Measurements from ENCODE around the gene CABP2. TPM values are rescaled to one million over a fixed set of nuclear protein-coding genes. Genes with fewer than 3 reads are reported as not detected.
"Not testable (repeated sequence)": the region's sequence is repeated elsewhere in the genome, so short reads cannot be mapped to it uniquely, and the experiment has no call there.

The CABP2 gene
- total RNA-seq, 1 donor from 2014 or later: not detected

DNA sequence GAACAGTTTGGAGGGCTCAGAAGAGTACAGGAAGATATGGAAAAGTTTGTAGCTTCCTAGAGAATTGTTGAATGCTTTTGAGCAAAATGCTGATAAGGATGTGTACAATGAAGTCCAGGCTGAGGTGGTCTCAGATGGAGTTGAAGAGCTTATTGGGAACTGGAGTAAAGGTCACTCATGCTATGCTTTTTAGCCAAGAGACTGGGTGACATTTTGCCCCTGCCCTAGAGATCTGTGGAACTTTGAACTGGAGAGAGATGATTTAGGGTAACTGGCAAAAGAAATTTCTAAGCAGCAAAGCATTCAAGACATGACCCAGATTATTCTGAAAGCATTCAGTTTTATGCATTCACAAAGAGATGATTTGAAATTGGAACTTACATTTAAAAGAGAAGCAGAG is 27.9 kb upstream of the CABP2 start:
- H3K27me3 ChIP-seq (ENCODE audit: low read depth): no peaks in the 10 kb centered on the region
- intact Hi-C loops (cut with micrococcal nuclease): no loop called here
- H3K4me1 ChIP-seq: no peaks in the 10 kb centered on the region
- H3K9me3 ChIP-seq (replicated peaks): no peaks in the 10 kb centered on the region
- H3K27ac ChIP-seq (replicated peaks): no peak overlapping the region
- TF ChIP-seq, protein P1, sequence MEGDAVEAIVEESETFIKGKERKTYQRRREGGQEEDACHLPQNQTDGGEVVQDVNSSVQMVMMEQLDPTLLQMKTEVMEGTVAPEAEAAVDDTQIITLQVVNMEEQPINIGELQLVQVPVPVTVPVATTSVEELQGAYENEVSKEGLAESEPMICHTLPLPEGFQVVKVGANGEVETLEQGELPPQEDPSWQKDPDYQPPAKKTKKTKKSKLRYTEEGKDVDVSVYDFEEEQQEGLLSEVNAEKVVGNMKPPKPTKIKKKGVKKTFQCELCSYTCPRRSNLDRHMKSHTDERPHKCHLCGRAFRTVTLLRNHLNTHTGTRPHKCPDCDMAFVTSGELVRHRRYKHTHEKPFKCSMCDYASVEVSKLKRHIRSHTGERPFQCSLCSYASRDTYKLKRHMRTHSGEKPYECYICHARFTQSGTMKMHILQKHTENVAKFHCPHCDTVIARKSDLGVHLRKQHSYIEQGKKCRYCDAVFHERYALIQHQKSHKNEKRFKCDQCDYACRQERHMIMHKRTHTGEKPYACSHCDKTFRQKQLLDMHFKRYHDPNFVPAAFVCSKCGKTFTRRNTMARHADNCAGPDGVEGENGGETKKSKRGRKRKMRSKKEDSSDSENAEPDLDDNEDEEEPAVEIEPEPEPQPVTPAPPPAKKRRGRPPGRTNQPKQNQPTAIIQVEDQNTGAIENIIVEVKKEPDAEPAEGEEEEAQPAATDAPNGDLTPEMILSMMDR (IDR thresholded peaks at IDR 0.05; ENCODE audit: borderline replicate concordance): no peak
- no peak overlapping the region for H3K4me3 ChIP-seq
- no peak for DNase-seq
- H3K36me3 ChIP-seq: no peaks in the 10 kb centered on the region

DNA sequence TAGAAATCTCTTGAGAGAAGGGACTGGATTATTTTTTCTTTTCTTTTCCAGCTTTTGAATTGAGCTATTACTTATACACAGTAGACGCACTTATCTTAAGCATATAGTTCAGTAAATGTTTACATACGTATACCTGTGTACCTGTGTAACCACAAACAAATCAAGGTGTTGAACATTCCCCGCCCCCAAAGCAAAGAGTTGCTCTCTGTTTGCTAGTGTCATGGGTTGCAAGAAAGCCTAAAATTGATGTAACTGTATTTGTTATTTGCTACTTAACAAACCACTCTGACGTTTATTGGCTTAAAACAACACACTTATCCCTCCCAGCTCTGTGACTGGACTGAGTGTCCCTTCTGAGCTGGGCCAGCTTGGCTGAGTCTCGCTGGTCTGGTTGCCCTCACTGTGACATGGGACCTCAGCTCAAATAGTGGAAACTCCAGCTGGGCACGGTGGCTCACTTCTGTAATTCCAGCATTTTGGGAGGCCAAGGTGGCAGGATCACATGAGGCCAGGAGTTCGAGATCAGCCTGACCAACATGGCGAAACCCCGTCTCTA is 25.4 kb upstream of the CABP2 start:
- Histone ChIP-seq H3K36me3 (no peaks in the 10 kb centered on the region), H3K27me3 (ENCODE audit: low read depth) (no peaks in the 10 kb centered on the region), H3K9me3 (replicated peaks) (no peaks in the 10 kb centered on the region), H3K27ac (replicated peaks) (no peak overlapping the region), H3K4me3 (no peak overlapping the region), H3K4me1 (peaks cover 17% of the 10 kb centered on the region)
- DNase-seq: no peak
- intact Hi-C loops (cut with micrococcal nuclease): no loop called here
- TF ChIP-seq, protein P1 (IDR thresholded peaks at IDR 0.05; ENCODE audit: borderline replicate concordance): no peak

DNA sequence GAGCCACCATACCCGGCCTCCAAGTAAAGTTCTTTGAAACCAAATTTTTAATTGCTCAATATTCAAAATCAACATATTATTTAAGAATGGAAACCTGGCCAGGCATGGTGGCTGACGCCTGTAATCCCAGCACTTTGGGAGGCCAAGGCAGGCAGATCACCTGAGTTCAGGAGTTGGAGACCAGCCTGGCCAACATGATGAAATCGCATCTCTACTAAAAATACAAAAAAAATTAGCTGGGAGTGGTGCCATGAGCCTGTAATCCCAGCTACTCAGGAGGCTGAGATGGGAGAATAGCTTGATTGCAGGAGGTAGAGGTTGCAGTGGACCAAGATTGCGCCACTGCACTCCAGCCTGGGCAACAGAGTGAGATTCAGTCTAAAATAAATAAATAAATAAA is 24.9 kb upstream of the CABP2 start:
- H3K36me3 ChIP-seq; DNase-seq; H3K27ac ChIP-seq (replicated peaks); H3K27me3 ChIP-seq (ENCODE audit: low read depth); H3K4me3 ChIP-seq; intact Hi-C loops (cut with micrococcal nuclease); H3K9me3 ChIP-seq (replicated peaks): not testable (repeated sequence)
- peaks cover 17% of the 10 kb centered on the region for H3K4me1 ChIP-seq

DNA sequence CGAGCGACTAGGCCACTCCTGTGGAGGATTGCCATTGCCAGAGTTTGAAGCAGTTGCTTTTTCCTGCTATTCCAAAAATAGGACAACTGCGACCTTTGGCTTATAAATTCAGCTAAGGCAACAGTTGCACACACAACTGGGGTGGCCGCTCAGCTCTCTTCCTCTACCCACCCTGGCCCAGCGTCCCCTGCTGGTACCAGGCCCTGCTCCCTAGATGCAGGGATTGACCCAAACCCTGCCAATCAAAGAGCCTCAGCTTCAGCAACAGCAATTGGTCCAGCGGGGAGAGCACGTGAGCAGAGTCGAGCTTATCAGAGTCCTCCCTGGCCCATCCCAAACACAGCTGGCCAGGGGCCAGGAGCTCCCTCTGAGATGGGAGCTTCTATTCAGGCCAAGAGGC is 22.0 kb upstream of the CABP2 start:
- Histone ChIP-seq H3K4me1 (peaks cover 17% of the 10 kb centered on the region), H3K27ac (replicated peaks) (peak overlapping the region; percentile 76), H3K4me3 (no peak overlapping the region), H3K27me3 (ENCODE audit: low read depth) (no peaks in the 10 kb centered on the region), H3K36me3 (no peaks in the 10 kb centered on the region), H3K9me3 (replicated peaks) (no peaks in the 10 kb centered on the region)
- peak; percentile 56 for DNase-seq
- intact Hi-C loops (cut with micrococcal nuclease): no loop called here
- TF ChIP-seq, protein P1 (IDR thresholded peaks at IDR 0.05; ENCODE audit: borderline replicate concordance): peak; percentile 46

DNA sequence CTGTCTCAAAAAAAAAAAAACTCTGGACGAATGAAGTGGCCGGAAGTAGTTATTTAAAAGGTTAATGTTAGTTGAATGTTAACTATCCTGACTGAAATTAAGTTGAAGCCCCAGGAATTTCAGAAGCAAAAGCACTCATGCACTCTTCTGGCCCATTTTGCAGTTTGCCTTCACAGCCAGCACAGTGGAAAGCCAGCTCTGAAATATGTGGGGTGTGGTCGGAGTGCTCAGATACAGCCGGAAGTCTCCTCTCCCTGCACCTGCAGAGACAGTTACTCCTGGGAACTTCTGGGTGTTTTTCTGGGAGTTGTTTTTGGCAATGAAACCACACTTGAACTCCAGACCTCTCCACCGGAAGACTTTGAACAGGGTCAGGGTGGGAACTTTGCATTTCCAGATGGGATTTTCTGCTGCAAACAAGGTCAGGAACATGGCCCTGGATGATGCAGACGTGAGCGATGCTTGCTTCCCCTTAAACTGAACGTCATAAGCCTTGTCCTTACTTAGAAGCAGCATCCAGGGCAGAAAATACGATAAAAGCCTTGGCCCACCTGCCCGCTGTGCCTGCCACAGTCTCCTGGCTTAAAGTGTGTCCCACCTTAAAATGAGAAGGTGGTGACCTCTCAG is 21.5 kb upstream of the CABP2 start:
- H3K36me3 ChIP-seq: no peaks in the 10 kb centered on the region
- no peak overlapping the region for H3K4me3 ChIP-seq
- H3K4me1 ChIP-seq: peaks cover 17% of the 10 kb centered on the region
- intact Hi-C loops (cut with micrococcal nuclease): no loop called here
- no peaks in the 10 kb centered on the region for H3K27me3 ChIP-seq (ENCODE audit: low read depth)
- TF ChIP-seq, protein P1 (IDR thresholded peaks at IDR 0.05; ENCODE audit: borderline replicate concordance): no peak
- no peak for DNase-seq
- H3K27ac ChIP-seq (replicated peaks): peak overlapping the region; percentile 76
- no peaks in the 10 kb centered on the region for H3K9me3 ChIP-seq (replicated peaks)

DNA sequence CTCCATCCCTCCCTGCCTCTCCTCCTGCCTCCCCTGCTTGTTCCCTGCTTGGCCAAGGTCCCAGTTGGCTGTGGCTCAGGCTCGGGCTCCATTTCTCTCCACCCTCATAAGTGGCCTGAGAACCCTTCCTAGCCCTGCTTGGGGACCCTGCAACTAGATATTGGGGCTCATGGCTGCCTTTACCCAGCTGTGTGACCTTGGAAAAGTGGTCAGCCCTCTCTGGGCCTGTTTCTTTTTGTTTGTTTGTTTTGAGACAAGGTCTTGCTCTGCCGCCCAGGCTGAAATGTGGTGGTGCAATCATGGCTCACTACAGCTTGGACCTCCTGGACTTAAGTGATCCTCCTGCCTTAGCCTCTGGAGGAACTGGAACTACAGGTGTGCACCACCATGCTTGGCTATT is 20.3 kb upstream of the CABP2 start:
- TF ChIP-seq, protein P1 (IDR thresholded peaks at IDR 0.05; ENCODE audit: borderline replicate concordance): no peak
- DNase-seq: no peak
- Histone ChIP-seq H3K36me3 (no peaks in the 10 kb centered on the region), H3K27me3 (ENCODE audit: low read depth) (no peaks in the 10 kb centered on the region), H3K27ac (replicated peaks) (no peak overlapping the region), H3K9me3 (replicated peaks) (no peaks in the 10 kb centered on the region), H3K4me1 (peaks cover 17% of the 10 kb centered on the region), H3K4me3 (no peak overlapping the region)
- intact Hi-C loops (cut with micrococcal nuclease): no loop called here
